ENCODE results near the gene EPB41L3. TPM values are rescaled to one million over a fixed set of nuclear protein-coding genes. Genes with fewer than 3 reads are reported as not detected.

EPB41L3 gene
- total RNA-seq, 4 donors from 2014 or later, result 63.4 to 146 (median 81.5) TPM

DNA sequence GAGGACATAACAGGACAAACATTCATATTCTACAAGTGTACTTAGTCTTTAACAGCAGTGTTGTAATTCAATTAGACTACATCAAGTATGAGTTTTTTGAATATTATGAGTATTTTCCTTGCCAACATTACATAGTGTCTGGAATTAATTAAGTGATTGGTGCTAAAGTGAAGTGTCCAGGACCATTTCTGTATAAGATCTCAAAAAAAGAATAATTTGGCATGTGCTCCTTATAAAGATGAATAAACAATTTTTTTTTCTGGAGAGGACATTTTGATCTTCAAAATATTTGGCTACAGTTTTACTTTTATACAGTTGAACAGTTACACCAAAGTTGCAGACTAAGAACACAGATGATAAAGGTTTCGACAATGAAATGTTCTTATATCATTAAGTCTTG, 15.1 kb upstream of the EPB41L3 start:
- DNase-seq (ENCODE audit: low spot score in 2 of 2), result no peak
- TF ChIP-seq POLR2A (IDR thresholded peaks at IDR 0.05) (no peak), EP300 (IDR thresholded peaks at IDR 0.05) (no peak)
- TF ChIP-seq, protein P1, sequence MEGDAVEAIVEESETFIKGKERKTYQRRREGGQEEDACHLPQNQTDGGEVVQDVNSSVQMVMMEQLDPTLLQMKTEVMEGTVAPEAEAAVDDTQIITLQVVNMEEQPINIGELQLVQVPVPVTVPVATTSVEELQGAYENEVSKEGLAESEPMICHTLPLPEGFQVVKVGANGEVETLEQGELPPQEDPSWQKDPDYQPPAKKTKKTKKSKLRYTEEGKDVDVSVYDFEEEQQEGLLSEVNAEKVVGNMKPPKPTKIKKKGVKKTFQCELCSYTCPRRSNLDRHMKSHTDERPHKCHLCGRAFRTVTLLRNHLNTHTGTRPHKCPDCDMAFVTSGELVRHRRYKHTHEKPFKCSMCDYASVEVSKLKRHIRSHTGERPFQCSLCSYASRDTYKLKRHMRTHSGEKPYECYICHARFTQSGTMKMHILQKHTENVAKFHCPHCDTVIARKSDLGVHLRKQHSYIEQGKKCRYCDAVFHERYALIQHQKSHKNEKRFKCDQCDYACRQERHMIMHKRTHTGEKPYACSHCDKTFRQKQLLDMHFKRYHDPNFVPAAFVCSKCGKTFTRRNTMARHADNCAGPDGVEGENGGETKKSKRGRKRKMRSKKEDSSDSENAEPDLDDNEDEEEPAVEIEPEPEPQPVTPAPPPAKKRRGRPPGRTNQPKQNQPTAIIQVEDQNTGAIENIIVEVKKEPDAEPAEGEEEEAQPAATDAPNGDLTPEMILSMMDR (IDR thresholded peaks at IDR 0.05), result no peak
- H3K9me3 ChIP-seq, result no peaks in the 10 kb centered on the region
- H3K36me3 ChIP-seq, result no peaks in the 10 kb centered on the region
- H3K27ac ChIP-seq, result no peak overlapping the region
- WGBS, 2 donors, result 67 to 72% methylated on average over 1 of the region's 1 CpG
- peaks cover 0 to 11% (median 3%) of the 10 kb centered on the region in 4 donors for H3K4me1 ChIP-seq
- no peak overlapping the region for H3K4me3 ChIP-seq
- H3K27me3 ChIP-seq, result no peaks in the 10 kb centered on the region

DNA sequence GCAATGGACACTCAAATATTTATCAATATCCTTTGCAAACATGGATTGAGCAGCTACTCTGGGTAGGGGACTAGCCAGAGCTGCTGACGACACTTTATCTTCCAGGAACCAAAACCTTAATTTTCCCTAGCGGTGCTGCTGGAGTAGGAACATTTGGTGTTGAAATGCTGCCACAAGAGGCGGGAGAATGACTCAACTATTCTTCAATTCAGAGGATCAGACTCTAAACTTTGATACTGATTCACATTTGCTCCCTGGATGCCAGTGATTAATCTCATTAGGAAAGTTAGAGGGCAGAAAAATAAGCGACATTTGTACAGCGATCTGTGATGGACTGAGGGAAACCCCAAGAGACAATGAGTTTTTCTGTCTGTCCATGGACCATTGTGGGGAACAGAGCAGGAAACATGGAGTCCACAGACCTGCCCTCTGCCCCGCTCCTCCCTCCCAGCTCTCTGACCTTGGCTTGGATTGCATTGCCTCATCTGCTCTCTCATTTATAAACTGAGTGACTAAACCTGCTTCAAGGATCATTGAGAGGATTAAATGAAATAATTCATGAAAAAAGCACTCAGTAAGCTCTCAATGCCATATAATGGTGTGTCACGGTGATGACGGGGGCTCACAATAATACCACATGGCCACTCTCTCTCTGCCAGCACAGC, 12.6 kb upstream of the EPB41L3 start:
- no peaks in the 10 kb centered on the region for H3K36me3 ChIP-seq
- no peak for TF ChIP-seq EP300 (IDR thresholded peaks at IDR 0.05)
- TF ChIP-seq POLR2A (IDR thresholded peaks at IDR 0.05), result no peak
- TF ChIP-seq, protein P1 (IDR thresholded peaks at IDR 0.05), result peak in 1 of 5 experiments; percentile 16
- peaks cover 0 to 11% (median 3%) of the 10 kb centered on the region in 4 donors for H3K4me1 ChIP-seq
- H3K4me3 ChIP-seq, result no peak overlapping the region
- DNase-seq (ENCODE audit: low spot score in 2 of 2), result peak in 1 of 2 donors; percentile 53
- H3K27ac ChIP-seq, result peak overlapping the region in 3 of 4 donors; percentile 28 to 76 (median 56)
- no peaks in the 10 kb centered on the region for H3K9me3 ChIP-seq
- WGBS, 2 donors, result 32 to 48% methylated on average over 8 of the region's 8 CpGs
- H3K27me3 ChIP-seq, result no peaks in the 10 kb centered on the region

- Histone ChIP-seq H3K4me3 (no peak overlapping the region), H3K4me1 (peaks cover 0 to 11% (median 3%) of the 10 kb centered on the region in 4 donors), H3K27ac (no peak overlapping the region), H3K36me3 (no peaks in the 10 kb centered on the region), H3K9me3 (no peaks in the 10 kb centered on the region), H3K27me3 (no peaks in the 10 kb centered on the region)
- WGBS, 2 donors, result 87 to 94% methylated on average over 4 of the region's 4 CpGs
- TF ChIP-seq, protein P1 (IDR thresholded peaks at IDR 0.05), result no peak
- no peak for TF ChIP-seq EP300 (IDR thresholded peaks at IDR 0.05)
- TF ChIP-seq POLR2A (IDR thresholded peaks at IDR 0.05), result no peak
- DNase-seq (ENCODE audit: low spot score in 2 of 2), result no peak
Observed at GRCh38 chr18:5554629-5555028, 10.8 kb upstream of the EPB41L3 start.

DNA sequence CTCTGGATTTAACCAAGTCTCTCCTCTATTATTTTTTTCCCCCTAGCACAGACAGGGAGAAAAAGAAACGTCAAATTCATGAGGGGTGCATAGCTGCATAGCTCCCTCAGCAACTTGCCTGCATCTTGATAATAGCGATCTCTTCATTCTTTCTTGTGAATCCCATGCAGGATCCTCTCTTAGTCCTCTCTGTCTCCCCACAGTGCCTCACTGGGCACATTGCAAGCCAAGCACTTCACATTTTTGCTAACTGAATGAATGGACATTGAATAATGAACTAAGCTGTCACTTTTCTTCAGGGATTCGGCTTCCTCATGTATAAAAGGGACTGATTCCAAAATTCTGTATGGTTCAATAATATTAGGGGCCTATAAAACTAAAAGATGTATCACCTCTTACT, 2.9 kb upstream of the EPB41L3 start:
- H3K4me1 ChIP-seq, result peaks cover 0 to 28% (median 2%) of the 10 kb centered on the region in 4 donors
- 6 to 11% methylated on average over 3 of the region's 3 CpGs for WGBS, 2 donors
- no peak for TF ChIP-seq EP300 (IDR thresholded peaks at IDR 0.05)
- TF ChIP-seq, protein P1 (IDR thresholded peaks at IDR 0.05), result peak; percentile 10 to 50 (median 46)
- no peak overlapping the region for H3K27ac ChIP-seq
- no peak overlapping the region for H3K4me3 ChIP-seq
- H3K36me3 ChIP-seq, result no peaks in the 10 kb centered on the region
- no peaks in the 10 kb centered on the region for H3K27me3 ChIP-seq
- peak in 1 of 2 donors; percentile 51 for DNase-seq (ENCODE audit: low spot score in 2 of 2)
- no peaks in the 10 kb centered on the region for H3K9me3 ChIP-seq

GRCh38 chr18:5543036-5543680, 639 bp downstream of the EPB41L3 start:
- DNase-seq (ENCODE audit: low spot score in 2 of 2), result no peak

More at GRCh38 chr18:5543036-5543680, 639 bp downstream of the EPB41L3 start:
- 3% methylated on average over 6 of the region's 84 CpGs; no CpG with 5 or more reads in 1 of the 2 donors for WGBS, 2 donors
- Histone ChIP-seq H3K4me3 (peak overlapping the region; percentile 37 to 78 (median 48)), H3K27ac (peak overlapping the region; percentile 67 to 90 (median 72)), H3K27me3 (no peaks in the 10 kb centered on the region), H3K4me1 (peaks cover 0 to 38% (median 3%) of the 10 kb centered on the region in 4 donors), H3K9me3 (no peaks in the 10 kb centered on the region), H3K36me3 (no peaks in the 10 kb centered on the region)
- TF ChIP-seq POLR2A (IDR thresholded peaks at IDR 0.05) (no peak), EP300 (IDR thresholded peaks at IDR 0.05) (no peak)
- TF ChIP-seq, protein P1 (IDR thresholded peaks at IDR 0.05), result no peak
